Gastrocnemius medialis (tissue), 4 donors: Measurements from ENCODE around the gene TMEM60. TPM values are rescaled to one million over a fixed set of nuclear protein-coding genes. Genes with fewer than 3 reads are reported as not detected.

ENCODE experiments used
- ATAC-seq, 2 donors: fragments of 150-250 bp; one replicate each; pipeline ENCODE4 v1.9.1; 2016
- DNase-seq, 2 donors: peaks; one replicate each; pipeline ENCODE4 v3.0.0-alpha.2; 2019
- H3K27ac ChIP-seq, 4 donors: fragments of 200-600 bp; sonication (generic); 1 replicate in 1 of 4; 2 replicates in 3 of 4; pipeline ENCODE4 v1.5.1; 2016 to 2018; ENCODE audit warnings: mild to moderate bottlenecking in 2 of 4, moderate library complexity in 1 of 4
- H3K27me3 ChIP-seq, 3 donors: fragments of 200-600 bp; sonication (generic) in 2 of 3; 1 replicate in 1 of 3; 2 replicates in 2 of 3; pipeline versions ENCODE4 v1.5.1 to v1.6.0; 2016 to 2019; ENCODE audit warnings: mild to moderate bottlenecking in 1 of 3, moderate library complexity in 1 of 3
- H3K36me3 ChIP-seq, 2 donors: fragments of 200-600 bp; sonication (generic) in 1 of 2; one replicate each; pipeline ENCODE4 v1.5.1; 2017 to 2018
- H3K4me1 ChIP-seq, 2 donors: fragments of 200-600 bp; sonication (generic) in 1 of 2; one replicate each; pipeline ENCODE4 v1.5.1; 2016 to 2017; ENCODE audit warnings: mild to moderate bottlenecking in 2 of 2
- H3K4me3 ChIP-seq, 4 donors: fragments of 200-600 bp; sonication (generic) in 3 of 4; 1 replicate in 1 of 4; 2 replicates in 3 of 4; pipeline ENCODE4 v1.5.1; 2016 to 2019; ENCODE audit warnings: mild to moderate bottlenecking in 2 of 4
- H3K9me3 ChIP-seq, 3 donors: fragments of 200-600 bp; sonication (generic) in 2 of 3; 1 replicate in 1 of 3; 2 replicates in 2 of 3; pipeline ENCODE4 v1.5.1; 2016 to 2019
- POLR2A ChIP-seq, 2 donors: fragments of 450-650 bp; IDR thresholded peaks; one replicate each; pipeline ENCODE4 v1.6.1; 2017; ENCODE audit warnings: antibody characterized with exemption in 2 of 2, mild to moderate bottlenecking in 2 of 2, moderate library complexity in 2 of 2
- in situ Hi-C, 4 donors: fragments of 200-750 bp; cut with MboI; loops; one replicate each; pipeline versions ENCODE4 v1.15.0 to v1.8.0; 2017; ENCODE audit warnings: low sequenced_read_pairs in 4 of 4
- intact Hi-C: fragments of 100-400 bp; cut with DNase I; formaldehyde crosslinking; loops from one replicate; pipeline ENCODE4 v1.15.1; 2023; ENCODE audit warnings: low total_unique reads
- total RNA-seq, 4 donors: library from RNA; depleted of rRNA; stranded (reverse); fragments of >200 nt; gene quantifications; one replicate each; pipeline versions ENCODE4 v1.1.0 to v1.2.3, GENCODE V29; 2016
- TF ChIP-seq, protein P1 (sequence below), 5 experiments: fragments of 450-650 bp in 3 of 5; fragments of 200-600 bp in 2 of 5; sonication (generic) in 2 of 5; IDR thresholded peaks in 4 of 5; conservative IDR thresholded peaks in 1 of 5; 1 replicate in 4 of 5; 2 replicates in 1 of 5; pipeline ENCODE4 v1.5.1; 2016 to 2019; ENCODE audit warnings: antibody characterized with exemption in 5 of 5, mild to moderate bottlenecking in 3 of 5, moderate library complexity in 3 of 5

Gene TMEM60
- total RNA-seq, 4 donors from 2014 or later: 7.0 to 26.9 (median 13.3) TPM

DNA sequence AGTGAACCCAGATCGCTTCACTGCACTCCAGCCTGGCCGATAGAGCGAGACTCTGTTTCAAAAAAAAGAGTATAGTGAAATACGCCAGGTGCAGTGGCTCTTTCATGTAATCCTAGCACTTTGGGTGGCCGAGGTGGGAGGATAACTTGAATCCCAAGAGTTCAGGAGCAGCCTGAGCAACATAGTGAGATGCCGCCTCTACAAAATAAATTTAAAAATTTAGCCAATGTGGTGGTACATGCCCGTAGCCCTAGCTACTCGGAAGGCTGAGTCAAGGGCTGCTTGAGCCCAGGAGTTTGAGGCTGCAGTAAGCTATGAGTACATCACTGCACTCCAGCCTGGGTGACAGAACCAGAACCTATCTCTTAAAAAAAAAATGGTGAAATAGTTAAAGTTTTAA lies 27.9 kb downstream of the TMEM60 start:
- Histone ChIP-seq H3K4me3 (no peak overlapping the region), H3K36me3 (peaks cover 0 to 25% of the 10 kb centered on the region in 2 donors), H3K27me3 (no peaks in the 10 kb centered on the region), H3K27ac (no peak overlapping the region), H3K9me3 (no peaks in the 10 kb centered on the region), H3K4me1 (no peaks in the 10 kb centered on the region)
- DNase-seq (no peak), ATAC-seq (no peak)
- intact Hi-C loops (no loop called here), in situ Hi-C loops (loop anchor here in 1 of 4 donors (25.0 kb wide), 1 partner anchor 233 kb away; the partner anchor contains the start of gene PTPN12)
- TF ChIP-seq, protein P1, sequence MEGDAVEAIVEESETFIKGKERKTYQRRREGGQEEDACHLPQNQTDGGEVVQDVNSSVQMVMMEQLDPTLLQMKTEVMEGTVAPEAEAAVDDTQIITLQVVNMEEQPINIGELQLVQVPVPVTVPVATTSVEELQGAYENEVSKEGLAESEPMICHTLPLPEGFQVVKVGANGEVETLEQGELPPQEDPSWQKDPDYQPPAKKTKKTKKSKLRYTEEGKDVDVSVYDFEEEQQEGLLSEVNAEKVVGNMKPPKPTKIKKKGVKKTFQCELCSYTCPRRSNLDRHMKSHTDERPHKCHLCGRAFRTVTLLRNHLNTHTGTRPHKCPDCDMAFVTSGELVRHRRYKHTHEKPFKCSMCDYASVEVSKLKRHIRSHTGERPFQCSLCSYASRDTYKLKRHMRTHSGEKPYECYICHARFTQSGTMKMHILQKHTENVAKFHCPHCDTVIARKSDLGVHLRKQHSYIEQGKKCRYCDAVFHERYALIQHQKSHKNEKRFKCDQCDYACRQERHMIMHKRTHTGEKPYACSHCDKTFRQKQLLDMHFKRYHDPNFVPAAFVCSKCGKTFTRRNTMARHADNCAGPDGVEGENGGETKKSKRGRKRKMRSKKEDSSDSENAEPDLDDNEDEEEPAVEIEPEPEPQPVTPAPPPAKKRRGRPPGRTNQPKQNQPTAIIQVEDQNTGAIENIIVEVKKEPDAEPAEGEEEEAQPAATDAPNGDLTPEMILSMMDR (IDR thresholded peaks at IDR 0.05 in 4 of 5, conservative IDR thresholded peaks at IDR 0.05 in 1 of 5): no peak
- TF ChIP-seq POLR2A (IDR thresholded peaks at IDR 0.05): no peak

DNA sequence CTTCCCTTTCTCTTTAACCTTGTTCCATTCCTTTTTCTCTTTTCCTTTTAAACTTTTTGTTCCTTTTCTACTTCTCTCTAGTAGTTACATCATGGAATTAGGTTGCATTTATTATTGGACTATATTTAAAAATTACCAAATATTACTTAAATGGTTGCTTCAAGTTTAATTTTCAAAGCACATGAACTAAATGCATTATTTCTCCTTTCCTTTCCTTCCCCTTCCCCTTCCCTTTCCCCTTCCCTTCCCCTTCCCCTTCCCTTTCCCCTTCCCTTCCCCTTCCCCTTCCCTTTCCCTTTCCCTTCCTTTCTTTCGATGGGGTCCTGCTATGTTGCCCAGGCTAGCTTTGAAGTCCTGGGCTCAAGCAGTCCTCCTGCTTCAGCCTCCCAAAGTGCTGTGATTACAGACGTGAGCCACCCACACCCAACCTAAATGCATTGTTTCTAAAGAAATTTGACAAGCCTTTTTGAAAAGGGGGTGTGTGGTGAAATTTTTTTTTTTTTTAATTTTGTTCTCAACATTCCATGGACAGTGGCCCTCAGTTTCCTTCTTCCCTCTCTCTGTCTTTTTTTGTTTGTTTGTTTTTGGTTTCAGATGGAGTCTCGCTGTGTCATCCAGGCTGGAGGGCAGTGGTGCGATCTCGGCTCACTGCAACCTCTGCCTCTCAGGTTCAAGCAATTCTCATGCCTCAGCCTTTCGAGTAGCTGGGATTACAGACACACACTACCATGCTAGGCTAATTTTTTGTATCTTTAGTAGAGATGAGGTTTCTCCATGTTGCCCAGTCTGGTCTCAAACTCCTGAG lies 31.2 kb downstream of the TMEM60 start:
- in situ Hi-C loops (loop anchor here in 1 of 4 donors (25.0 kb wide), 1 partner anchor 230 kb away; the partner anchor contains the start of gene PTPN12), intact Hi-C loops (no loop called here)
- Histone ChIP-seq H3K4me3 (no peak overlapping the region), H3K27ac (no peak overlapping the region), H3K27me3 (no peaks in the 10 kb centered on the region), H3K4me1 (peaks cover 10 to 21% of the 10 kb centered on the region in 2 donors), H3K9me3 (no peaks in the 10 kb centered on the region), H3K36me3 (peaks cover 0 to 3% of the 10 kb centered on the region in 2 donors)
- ATAC-seq: no peak
- TF ChIP-seq, protein P1 (IDR thresholded peaks at IDR 0.05 in 4 of 5, conservative IDR thresholded peaks at IDR 0.05 in 1 of 5): no peak
- TF ChIP-seq POLR2A (IDR thresholded peaks at IDR 0.05): no peak
- DNase-seq: no peak

DNA sequence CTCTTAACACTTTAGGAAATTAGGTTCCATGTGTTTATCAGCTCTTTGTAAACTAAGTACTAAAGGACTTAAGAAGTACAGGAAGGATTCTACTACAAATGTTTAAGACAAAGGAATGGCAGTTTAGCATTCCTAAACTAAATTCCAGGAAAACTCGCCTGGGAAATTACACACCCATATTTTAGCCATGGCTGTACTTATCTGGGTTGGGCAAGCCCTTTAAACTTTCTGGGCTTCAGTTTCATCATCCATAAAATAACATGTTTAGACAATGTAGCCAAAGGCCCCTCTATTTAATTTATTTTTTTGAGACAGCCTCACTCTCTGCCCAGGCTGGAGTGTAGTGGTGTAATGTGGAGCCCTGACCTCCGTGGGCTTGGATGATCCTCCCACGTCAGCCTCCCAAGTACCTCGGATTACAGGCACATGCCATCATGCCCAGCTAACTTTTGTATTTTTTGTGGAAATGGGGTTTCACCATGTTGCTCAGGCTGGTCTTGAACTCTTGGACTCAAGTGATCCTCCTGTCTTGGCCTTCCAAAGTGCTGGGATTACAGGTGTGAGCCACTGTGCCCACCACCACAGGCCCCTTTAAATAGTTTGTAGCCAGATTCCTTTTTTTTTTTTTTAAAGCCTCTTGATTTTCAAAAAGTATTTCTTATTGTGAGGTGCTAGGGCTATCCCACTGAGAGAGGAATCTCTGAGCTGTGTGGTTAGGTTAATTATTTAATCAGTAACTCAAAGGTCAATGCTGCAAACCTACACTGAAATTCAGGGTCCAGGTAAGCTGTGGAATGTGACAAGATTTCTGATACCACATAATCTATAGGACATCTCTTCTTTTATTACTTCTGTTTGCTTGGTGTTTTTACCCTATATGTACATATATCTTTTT lies 32.1 kb downstream of the TMEM60 start:
- H3K27ac ChIP-seq: no peak overlapping the region
- no peaks in the 10 kb centered on the region for H3K9me3 ChIP-seq
- no peaks in the 10 kb centered on the region for H3K27me3 ChIP-seq
- in situ Hi-C loops: loop anchor here in 1 of 4 donors (25.0 kb wide), 1 partner anchor 229 kb away; the partner anchor contains the start of gene PTPN12
- H3K4me3 ChIP-seq: no peak overlapping the region
- H3K4me1 ChIP-seq: peaks cover 14 to 25% of the 10 kb centered on the region in 2 donors
- intact Hi-C loops: no loop called here
- no peak for ATAC-seq
- H3K36me3 ChIP-seq: peaks cover 0 to 3% of the 10 kb centered on the region in 2 donors
- no peak for DNase-seq
- TF ChIP-seq, protein P1 (IDR thresholded peaks at IDR 0.05 in 4 of 5, conservative IDR thresholded peaks at IDR 0.05 in 1 of 5): no peak
- no peak for TF ChIP-seq POLR2A (IDR thresholded peaks at IDR 0.05)

DNA sequence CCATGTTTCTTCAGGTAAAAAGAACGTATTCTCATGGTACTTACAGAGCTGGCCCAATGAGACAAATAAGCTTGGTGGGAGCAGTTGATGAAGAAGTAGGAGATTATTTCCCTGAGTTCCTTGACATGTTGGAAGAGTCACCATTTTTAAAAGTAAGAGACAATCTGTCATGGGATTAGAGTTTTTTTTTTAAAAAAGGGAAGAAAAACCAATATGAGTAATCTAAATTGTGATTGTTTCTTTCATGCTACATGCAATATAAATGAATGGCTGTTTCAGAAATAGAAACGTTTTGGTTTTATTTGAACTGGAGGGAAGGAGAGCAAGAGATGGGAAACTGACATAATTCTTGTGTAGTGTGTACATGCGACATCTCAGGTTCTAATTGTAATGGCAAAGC lies 32.8 kb downstream of the TMEM60 start:
- peaks cover 0 to 3% of the 10 kb centered on the region in 2 donors for H3K36me3 ChIP-seq
- H3K4me1 ChIP-seq: peaks cover 20 to 25% of the 10 kb centered on the region in 2 donors
- intact Hi-C loops: no loop called here
- in situ Hi-C loops: loop anchor here in 1 of 4 donors (25.0 kb wide), 1 partner anchor 228 kb away; the partner anchor contains the start of gene PTPN12
- no peak overlapping the region for H3K4me3 ChIP-seq
- DNase-seq (no peak), ATAC-seq (no peak)
- H3K27me3 ChIP-seq: no peaks in the 10 kb centered on the region
- H3K27ac ChIP-seq: no peak overlapping the region
- no peaks in the 10 kb centered on the region for H3K9me3 ChIP-seq
- TF ChIP-seq POLR2A (IDR thresholded peaks at IDR 0.05): no peak
- TF ChIP-seq, protein P1 (IDR thresholded peaks at IDR 0.05 in 4 of 5, conservative IDR thresholded peaks at IDR 0.05 in 1 of 5): no peak
